GM12892 (cell line): Measurements from ENCODE around the gene KRTAP5-9.

ENCODE experiments used
- POLR2A ChIP-seq: IDR thresholded peaks from 2 replicates; pipeline ENCODE4 v1.6.1; 2011; ENCODE audit warnings: low read depth, low read length, control low read depth
- TAF1 ChIP-seq: IDR thresholded peaks from 2 replicates; pipeline ENCODE4 v1.6.1; 2011; ENCODE audit warnings: low read depth, mild to moderate bottlenecking, control low read depth, low read length, borderline replicate concordance

GRCh38 chr11:71581826-71582225 lies 33.6 kb downstream of the KRTAP5-9 start:
- TF ChIP-seq TAF1 (no peak), POLR2A (no peak)
